SK-N-SH treated with all-trans-retinoic acid at 6 μM for 48 hours (cell line): ENCODE measurements around the gene FAM111B.

Experiments used
- ATAC-seq: fragments of 200-7000 bp; cut with Tn5 transposase; 3 replicates; pipeline ENCODE4 v1.9.1; 2020; ENCODE audit warnings: mild to moderate bottlenecking, moderate library complexity
- ARNTL ChIP-seq: fragments of 450-650 bp; formaldehyde crosslinking; IDR thresholded peaks from 2 replicates; pipeline ENCODE4 v1.5.0; 2020; ENCODE audit warnings: low read depth, mild to moderate bottlenecking, moderate library complexity, borderline replicate concordance
- BACH2 ChIP-seq: fragments of 250-450 bp; sonication (Bioruptor Pico); IDR thresholded peaks from 2 replicates; pipeline ENCODE4 v1.9.0; 2021; ENCODE audit warnings: mild to moderate bottlenecking, borderline replicate concordance
- CSDC2 ChIP-seq: fragments of 250-450 bp; sonication (Bioruptor Pico); IDR thresholded peaks from 2 replicates; pipeline ENCODE4 v1.5.0; 2020; ENCODE audit warnings: mild to moderate bottlenecking, moderate library complexity
- ESRRG ChIP-seq: fragments of 250-450 bp; sonication (Bioruptor Pico); IDR thresholded peaks from 2 replicates; pipeline ENCODE4 v1.6.1; 2021; ENCODE audit warnings: mild to moderate bottlenecking
- GLIS3 ChIP-seq: fragments of 250-450 bp; sonication (Bioruptor Pico); IDR thresholded peaks from 2 replicates; pipeline ENCODE4 v1.5.0; 2020; ENCODE audit warnings: mild to moderate bottlenecking, moderate library complexity
- ISL1 ChIP-seq: fragments of 250-450 bp; sonication (Bioruptor Pico); IDR thresholded peaks from 2 replicates; pipeline ENCODE4 v2.1.2; 2022; ENCODE audit warnings: mild to moderate bottlenecking, moderate library complexity
- PPARA ChIP-seq: fragments of 250-450 bp; sonication (Bioruptor Pico); IDR thresholded peaks from 2 replicates; pipeline ENCODE4 v1.5.0; 2020; ENCODE audit warnings: mild to moderate bottlenecking, borderline replicate concordance
- RARB ChIP-seq: fragments of 250-450 bp; sonication (Bioruptor Pico); IDR thresholded peaks from 2 replicates; pipeline ENCODE4 v1.8.0; 2021; ENCODE audit warnings: mild to moderate bottlenecking, moderate library complexity
- SNAI2 ChIP-seq: fragments of 250-450 bp; sonication (Bioruptor Pico); IDR thresholded peaks from 2 replicates; pipeline ENCODE4 v1.5.0; 2020; ENCODE audit warnings: mild to moderate bottlenecking, moderate library complexity
- TCF4 ChIP-seq: fragments of 250-450 bp; sonication (Bioruptor Pico); IDR thresholded peaks from 2 replicates; pipeline ENCODE4 v1.8.0; 2021; ENCODE audit warnings: mild to moderate bottlenecking, moderate library complexity, borderline replicate concordance
- ZFP3 ChIP-seq: fragments of 250-450 bp; sonication (Bioruptor Pico); IDR thresholded peaks from 2 replicates; pipeline ENCODE4 v1.5.0; 2020; ENCODE audit warnings: mild to moderate bottlenecking, moderate library complexity
- ZFP30 ChIP-seq: fragments of 450-650 bp; formaldehyde crosslinking; IDR thresholded peaks from 2 replicates; pipeline ENCODE4 v1.5.0; 2022; ENCODE audit warnings: mild to moderate bottlenecking, moderate library complexity
- ZNF565 ChIP-seq: fragments of 450-650 bp; formaldehyde crosslinking; conservative IDR thresholded peaks from 2 replicates; pipeline ENCODE4 v1.5.0; 2020; ENCODE audit warnings: low read depth, mild to moderate bottlenecking, moderate library complexity
- ZNF70 ChIP-seq: fragments of 450-650 bp; formaldehyde crosslinking; IDR thresholded peaks from 2 replicates; pipeline ENCODE4 v1.5.0; 2020; ENCODE audit warnings: mild to moderate bottlenecking, moderate library complexity
- ZNF8 ChIP-seq: fragments of 450-650 bp; formaldehyde crosslinking; IDR thresholded peaks from 2 replicates; pipeline ENCODE4 v1.5.0; 2020; ENCODE audit warnings: mild to moderate bottlenecking, moderate library complexity
- TF ChIP-seq, protein P1 (sequence below): fragments of 250-450 bp; sonication (Bioruptor Pico); IDR thresholded peaks from 2 replicates; pipeline ENCODE4 v1.5.1; 2021; ENCODE audit warnings: mild to moderate bottlenecking, moderate library complexity
- TF ChIP-seq, protein P2 (sequence below): fragments of 250-450 bp; sonication (Bioruptor Pico); IDR thresholded peaks from 2 replicates; pipeline ENCODE4 v1.5.1; 2020; ENCODE audit warnings: low read depth, mild to moderate bottlenecking, moderate library complexity
- TF ChIP-seq, protein P3 (sequence below): fragments of 250-450 bp; sonication (Bioruptor Pico); IDR thresholded peaks from 2 replicates; pipeline ENCODE4 v1.8.0; 2020; ENCODE audit warnings: mild to moderate bottlenecking, moderate library complexity, borderline replicate concordance
- TF ChIP-seq, protein P4 (sequence below): fragments of 250-450 bp; sonication (Bioruptor Pico); IDR thresholded peaks from 2 replicates; pipeline ENCODE4 v1.5.0; 2020; ENCODE audit warnings: mild to moderate bottlenecking, moderate library complexity
- TF ChIP-seq, protein P5 (sequence below): fragments of 250-450 bp; sonication (Bioruptor Pico); IDR thresholded peaks from 2 replicates; pipeline ENCODE4 v1.8.0; 2021; ENCODE audit warnings: low read depth, mild to moderate bottlenecking, moderate library complexity, borderline replicate concordance

The FAM111B gene

DNA sequence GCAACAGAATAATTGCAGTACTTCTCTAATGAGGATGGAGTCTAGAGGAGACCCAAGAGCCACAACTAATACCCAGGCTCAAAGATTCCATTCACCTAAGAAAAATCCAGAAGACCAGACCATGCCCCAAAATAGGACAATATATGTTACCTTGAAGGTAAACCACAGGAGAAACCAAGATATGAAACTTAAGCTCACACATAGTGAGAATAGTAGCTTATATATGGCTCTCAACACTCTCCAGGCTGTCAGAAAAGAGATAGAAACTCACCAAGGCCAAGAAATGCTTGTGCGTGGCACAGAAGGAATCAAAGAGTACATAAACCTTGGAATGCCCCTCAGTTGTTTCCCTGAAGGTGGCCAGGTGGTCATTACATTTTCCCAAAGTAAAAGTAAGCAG lies 44.7 kb downstream of the FAM111B start:
- ATAC-seq = no peak
- TF ChIP-seq PPARA (CRISPR knock-in tag) (no peak), ZFP30 (CRISPR knock-in tag) (no peak), ZFP3 (CRISPR knock-in tag) (no peak), ZNF565 (no peak), TCF4 (CRISPR knock-in tag) (no peak), ISL1 (CRISPR knock-in tag) (no peak), ZNF70 (CRISPR knock-in tag) (no peak), SNAI2 (no peak), ZNF8 (no peak), ESRRG (CRISPR knock-in tag) (no peak)
- TF ChIP-seq, protein P1, sequence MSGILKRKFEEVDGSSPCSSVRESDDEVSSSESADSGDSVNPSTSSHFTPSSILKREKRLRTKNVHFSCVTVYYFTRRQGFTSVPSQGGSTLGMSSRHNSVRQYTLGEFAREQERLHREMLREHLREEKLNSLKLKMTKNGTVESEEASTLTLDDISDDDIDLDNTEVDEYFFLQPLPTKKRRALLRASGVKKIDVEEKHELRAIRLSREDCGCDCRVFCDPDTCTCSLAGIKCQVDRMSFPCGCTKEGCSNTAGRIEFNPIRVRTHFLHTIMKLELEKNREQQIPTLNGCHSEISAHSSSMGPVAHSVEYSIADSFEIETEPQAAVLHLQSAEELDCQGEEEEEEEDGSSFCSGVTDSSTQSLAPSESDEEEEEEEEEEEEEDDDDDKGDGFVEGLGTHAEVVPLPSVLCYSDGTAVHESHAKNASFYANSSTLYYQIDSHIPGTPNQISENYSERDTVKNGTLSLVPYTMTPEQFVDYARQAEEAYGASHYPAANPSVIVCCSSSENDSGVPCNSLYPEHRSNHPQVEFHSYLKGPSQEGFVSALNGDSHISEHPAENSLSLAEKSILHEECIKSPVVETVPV = no peak
- TF ChIP-seq, protein P2, sequence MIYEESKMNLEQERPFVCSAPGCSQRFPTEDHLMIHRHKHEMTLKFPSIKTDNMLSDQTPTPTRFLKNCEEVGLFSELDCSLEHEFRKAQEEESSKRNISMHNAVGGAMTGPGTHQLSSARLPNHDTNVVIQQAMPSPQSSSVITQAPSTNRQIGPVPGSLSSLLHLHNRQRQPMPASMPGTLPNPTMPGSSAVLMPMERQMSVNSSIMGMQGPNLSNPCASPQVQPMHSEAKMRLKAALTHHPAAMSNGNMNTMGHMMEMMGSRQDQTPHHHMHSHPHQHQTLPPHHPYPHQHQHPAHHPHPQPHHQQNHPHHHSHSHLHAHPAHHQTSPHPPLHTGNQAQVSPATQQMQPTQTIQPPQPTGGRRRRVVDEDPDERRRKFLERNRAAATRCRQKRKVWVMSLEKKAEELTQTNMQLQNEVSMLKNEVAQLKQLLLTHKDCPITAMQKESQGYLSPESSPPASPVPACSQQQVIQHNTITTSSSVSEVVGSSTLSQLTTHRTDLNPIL = no peak

DNA sequence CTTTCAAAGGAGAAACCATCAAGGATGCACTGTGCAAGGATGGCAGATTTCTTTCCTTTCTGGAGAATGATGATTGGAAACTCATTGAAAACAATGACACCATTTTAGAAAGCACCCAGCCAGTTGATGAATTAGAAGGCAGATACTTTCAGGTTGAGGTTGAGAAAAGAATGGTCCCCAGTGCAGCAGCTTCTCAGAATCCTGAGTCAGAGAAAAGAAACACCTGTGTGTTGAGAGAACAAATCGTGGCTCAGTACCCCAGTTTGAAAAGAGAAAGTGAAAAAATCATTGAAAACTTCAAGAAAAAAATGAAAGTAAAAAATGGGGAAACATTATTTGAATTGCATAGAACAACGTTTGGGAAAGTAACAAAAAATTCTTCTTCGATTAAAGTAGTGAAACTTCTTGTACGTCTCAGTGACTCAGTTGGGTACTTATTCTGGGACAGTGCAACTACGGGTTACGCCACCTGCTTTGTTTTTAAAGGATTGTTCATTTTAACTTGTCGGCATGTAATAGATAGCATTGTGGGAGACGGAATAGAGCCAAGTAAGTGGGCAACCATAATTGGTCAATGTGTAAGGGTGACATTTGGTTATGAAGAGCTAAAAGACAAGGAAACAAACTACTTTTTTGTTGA lies 45.4 kb downstream of the FAM111B start:
- no peak for ATAC-seq
- TF ChIP-seq, protein P3, sequence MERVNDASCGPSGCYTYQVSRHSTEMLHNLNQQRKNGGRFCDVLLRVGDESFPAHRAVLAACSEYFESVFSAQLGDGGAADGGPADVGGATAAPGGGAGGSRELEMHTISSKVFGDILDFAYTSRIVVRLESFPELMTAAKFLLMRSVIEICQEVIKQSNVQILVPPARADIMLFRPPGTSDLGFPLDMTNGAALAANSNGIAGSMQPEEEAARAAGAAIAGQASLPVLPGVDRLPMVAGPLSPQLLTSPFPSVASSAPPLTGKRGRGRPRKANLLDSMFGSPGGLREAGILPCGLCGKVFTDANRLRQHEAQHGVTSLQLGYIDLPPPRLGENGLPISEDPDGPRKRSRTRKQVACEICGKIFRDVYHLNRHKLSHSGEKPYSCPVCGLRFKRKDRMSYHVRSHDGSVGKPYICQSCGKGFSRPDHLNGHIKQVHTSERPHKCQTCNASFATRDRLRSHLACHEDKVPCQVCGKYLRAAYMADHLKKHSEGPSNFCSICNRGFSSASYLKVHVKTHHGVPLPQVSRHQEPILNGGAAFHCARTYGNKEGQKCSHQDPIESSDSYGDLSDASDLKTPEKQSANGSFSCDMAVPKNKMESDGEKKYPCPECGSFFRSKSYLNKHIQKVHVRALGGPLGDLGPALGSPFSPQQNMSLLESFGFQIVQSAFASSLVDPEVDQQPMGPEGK = no peak
- TF ChIP-seq CSDC2 (CRISPR knock-in tag) (no peak), GLIS3 (CRISPR knock-in tag) (no peak), ISL1 (CRISPR knock-in tag) (no peak), TCF4 (CRISPR knock-in tag) (no peak), ARNTL (CRISPR knock-in tag) (no peak), PPARA (CRISPR knock-in tag) (no peak), ZNF565 (no peak), SNAI2 (no peak)
- TF ChIP-seq, protein P2 = no peak
- TF ChIP-seq, protein P1 = no peak

DNA sequence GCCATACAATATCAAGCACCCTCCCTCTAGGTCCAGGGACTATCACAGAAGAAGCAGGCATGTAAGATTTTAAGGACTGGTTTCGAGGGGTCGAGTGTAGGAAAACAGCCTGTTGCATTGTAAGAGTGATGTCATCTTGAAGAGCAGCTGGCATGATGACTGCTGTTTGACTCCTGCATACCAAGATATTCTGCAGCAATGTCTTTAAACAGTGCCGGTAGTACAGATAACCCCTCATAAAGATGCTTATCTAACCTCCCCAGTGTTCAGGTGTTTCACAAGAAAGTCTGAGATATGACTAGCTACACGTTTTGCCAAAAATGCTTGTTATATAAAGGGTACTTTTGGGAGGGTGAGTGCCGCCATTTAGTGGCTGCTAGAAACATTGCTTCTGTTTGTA lies 47.6 kb downstream of the FAM111B start:
- no peak for ATAC-seq
- TF ChIP-seq, protein P4, sequence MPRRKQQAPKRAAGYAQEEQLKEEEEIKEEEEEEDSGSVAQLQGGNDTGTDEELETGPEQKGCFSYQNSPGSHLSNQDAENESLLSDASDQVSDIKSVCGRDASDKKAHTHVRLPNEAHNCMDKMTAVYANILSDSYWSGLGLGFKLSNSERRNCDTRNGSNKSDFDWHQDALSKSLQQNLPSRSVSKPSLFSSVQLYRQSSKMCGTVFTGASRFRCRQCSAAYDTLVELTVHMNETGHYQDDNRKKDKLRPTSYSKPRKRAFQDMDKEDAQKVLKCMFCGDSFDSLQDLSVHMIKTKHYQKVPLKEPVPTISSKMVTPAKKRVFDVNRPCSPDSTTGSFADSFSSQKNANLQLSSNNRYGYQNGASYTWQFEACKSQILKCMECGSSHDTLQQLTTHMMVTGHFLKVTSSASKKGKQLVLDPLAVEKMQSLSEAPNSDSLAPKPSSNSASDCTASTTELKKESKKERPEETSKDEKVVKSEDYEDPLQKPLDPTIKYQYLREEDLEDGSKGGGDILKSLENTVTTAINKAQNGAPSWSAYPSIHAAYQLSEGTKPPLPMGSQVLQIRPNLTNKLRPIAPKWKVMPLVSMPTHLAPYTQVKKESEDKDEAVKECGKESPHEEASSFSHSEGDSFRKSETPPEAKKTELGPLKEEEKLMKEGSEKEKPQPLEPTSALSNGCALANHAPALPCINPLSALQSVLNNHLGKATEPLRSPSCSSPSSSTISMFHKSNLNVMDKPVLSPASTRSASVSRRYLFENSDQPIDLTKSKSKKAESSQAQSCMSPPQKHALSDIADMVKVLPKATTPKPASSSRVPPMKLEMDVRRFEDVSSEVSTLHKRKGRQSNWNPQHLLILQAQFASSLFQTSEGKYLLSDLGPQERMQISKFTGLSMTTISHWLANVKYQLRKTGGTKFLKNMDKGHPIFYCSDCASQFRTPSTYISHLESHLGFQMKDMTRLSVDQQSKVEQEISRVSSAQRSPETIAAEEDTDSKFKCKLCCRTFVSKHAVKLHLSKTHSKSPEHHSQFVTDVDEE (CRISPR knock-in tag) = no peak
- TF ChIP-seq, protein P3 = no peak
- TF ChIP-seq ARNTL (CRISPR knock-in tag) (no peak), ZFP3 (CRISPR knock-in tag) (no peak), ZFP30 (CRISPR knock-in tag) (no peak), BACH2 (CRISPR knock-in tag) (no peak), ZNF70 (CRISPR knock-in tag) (no peak), ZNF8 (no peak), ESRRG (CRISPR knock-in tag) (no peak), RARB (no peak), ZNF565 (no peak), PPARA (CRISPR knock-in tag) (no peak)
- TF ChIP-seq, protein P1 = no peak
- TF ChIP-seq, protein P5, sequence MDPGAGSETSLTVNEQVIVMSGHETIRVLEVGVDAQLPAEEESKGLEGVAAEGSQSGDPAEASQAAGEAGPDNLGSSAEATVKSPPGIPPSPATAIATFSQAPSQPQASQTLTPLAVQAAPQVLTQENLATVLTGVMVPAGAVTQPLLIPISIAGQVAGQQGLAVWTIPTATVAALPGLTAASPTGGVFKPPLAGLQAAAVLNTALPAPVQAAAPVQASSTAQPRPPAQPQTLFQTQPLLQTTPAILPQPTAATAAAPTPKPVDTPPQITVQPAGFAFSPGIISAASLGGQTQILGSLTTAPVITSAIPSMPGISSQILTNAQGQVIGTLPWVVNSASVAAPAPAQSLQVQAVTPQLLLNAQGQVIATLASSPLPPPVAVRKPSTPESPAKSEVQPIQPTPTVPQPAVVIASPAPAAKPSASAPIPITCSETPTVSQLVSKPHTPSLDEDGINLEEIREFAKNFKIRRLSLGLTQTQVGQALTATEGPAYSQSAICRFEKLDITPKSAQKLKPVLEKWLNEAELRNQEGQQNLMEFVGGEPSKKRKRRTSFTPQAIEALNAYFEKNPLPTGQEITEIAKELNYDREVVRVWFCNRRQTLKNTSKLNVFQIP (CRISPR knock-in tag) = no peak
